GM20000 (cell line): ENCODE data around the gene ISY1.
"Not testable (repeated sequence)": the region's sequence is repeated elsewhere in the genome, so short reads cannot be mapped to it uniquely, and the experiment has no call there.

ENCODE experiments used
- DNase-seq: peaks from one replicate; pipeline ENCODE4 v3.0.0; 2012; ENCODE audit warnings: low spot score
- CTCF ChIP-seq: IDR thresholded peaks from 2 replicates; pipeline ENCODE4 v1.5.1; 2012; ENCODE audit warnings: mild to moderate bottlenecking, control low read depth; ENCODE audit errors: extremely low read depth, missing control alignments

The ISY1 gene

DNA sequence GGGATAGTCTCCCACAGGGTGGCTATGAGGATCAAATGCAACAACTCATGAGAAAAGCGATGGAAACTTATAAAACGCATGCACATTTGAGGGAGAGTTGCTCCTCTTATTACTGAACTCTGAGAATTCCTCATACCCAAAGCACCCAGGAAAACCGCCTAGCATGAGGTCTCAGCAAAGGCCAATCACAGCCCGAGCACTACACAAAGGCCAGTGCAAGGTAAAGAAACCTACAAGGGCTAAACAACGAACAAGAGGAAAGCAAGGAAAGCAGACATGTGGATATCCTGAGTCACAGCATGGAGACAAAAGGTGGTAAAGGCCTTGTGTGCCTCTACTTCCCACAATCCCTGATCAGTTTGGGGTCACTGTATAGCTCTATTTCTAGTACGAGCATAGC is 46.4 kb downstream of the ISY1 start:
- DNase-seq: no peak
- no peak for TF ChIP-seq CTCF

- TF ChIP-seq CTCF: no peak
- no peak for DNase-seq
Measured at GRCh38 chr3:129112308-129113052, 48.4 kb downstream of the ISY1 start.

DNA sequence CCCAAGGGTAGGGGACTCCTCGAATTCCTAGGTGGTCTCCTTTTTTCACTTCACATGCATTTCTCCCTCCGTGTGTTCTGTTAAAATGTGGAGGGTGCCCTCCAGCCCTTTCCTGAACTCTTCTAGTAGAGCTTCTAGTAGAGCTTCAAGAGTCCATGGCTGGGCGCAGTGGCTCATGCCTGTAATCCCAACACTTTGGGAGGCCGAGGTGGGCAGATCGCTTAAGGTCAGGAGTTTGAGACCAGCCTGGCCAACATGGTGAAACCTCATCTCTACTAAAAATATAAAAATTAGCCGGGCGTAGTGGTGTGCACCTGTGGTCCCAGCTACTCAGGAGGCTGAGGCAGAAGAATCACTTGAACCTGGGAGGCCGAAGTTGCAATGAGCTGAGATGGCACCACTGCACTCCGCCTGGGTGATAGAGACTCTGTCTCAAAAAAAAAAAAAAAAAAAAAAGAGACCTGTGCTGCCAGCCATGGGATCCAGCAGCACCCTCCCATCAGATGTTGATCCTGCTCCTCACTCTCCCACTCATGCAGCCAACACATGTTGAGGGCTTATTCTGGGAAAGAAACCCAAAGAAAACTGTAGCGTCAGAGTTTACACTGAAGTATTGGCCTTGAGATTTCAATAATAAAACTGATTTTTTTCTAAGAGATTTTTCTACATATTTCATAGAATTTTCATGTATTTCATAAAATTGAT is 49.6 kb downstream of the ISY1 start:
- not testable (repeated sequence) for DNase-seq

GRCh38 chr3:129107793-129108192 is 53.1 kb downstream of the ISY1 start:
- DNase-seq: no peak
- no peak for TF ChIP-seq CTCF

DNA sequence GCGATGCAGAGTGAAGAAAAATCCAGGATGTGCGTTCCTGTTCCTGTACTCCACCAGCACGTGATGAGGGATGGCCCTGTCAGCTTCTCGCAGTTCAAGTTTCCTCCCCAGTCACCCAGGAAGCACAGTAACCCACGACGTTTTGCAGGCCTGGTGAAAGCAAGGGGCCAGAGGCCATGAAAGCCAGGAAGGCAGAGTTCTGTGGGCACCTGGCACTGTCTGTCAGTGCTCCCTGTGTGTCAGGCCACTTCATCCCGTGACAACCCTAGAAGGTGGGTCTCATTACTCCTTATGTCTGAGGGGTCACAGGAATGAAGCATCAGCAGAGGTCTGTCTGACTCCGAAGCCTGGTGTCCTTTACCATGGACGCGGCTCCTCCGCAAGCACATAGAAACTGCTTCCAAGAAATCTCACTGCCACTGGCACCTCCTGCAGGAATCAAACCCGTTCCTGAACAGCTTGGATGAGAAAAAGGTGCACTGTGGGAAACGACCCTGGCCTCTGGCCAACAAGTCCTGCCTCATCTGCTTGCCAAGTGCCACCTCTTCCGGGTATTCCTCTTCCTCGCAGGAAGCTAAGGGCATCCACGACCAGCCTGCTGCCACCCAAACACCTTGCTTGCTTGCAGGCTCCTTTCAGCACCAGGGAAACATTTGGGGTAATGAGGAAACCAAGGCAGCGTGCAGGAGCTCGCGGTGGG is 53.8 kb downstream of the ISY1 start:
- no peak for DNase-seq
- no peak for TF ChIP-seq CTCF

GRCh38 chr3:129106320-129106719 is 54.5 kb downstream of the ISY1 start:
- DNase-seq: no peak
- TF ChIP-seq CTCF: no peak

- TF ChIP-seq CTCF: no peak
- DNase-seq: no peak
Measured at GRCh38 chr3:129105862-129106261, 55.0 kb downstream of the ISY1 start.
